ENCODE data around the gene ZBTB24. TPM values are rescaled to one million over a fixed set of nuclear protein-coding genes. Genes with fewer than 3 reads are reported as not detected.

Gene ZBTB24
- total and polyA plus RNA-seq, 2 of the 13 experiments (the other 11 are each of a cell fraction or from before 2014, with no cell fraction given): 1.5 to 6.2 TPM

DNA sequence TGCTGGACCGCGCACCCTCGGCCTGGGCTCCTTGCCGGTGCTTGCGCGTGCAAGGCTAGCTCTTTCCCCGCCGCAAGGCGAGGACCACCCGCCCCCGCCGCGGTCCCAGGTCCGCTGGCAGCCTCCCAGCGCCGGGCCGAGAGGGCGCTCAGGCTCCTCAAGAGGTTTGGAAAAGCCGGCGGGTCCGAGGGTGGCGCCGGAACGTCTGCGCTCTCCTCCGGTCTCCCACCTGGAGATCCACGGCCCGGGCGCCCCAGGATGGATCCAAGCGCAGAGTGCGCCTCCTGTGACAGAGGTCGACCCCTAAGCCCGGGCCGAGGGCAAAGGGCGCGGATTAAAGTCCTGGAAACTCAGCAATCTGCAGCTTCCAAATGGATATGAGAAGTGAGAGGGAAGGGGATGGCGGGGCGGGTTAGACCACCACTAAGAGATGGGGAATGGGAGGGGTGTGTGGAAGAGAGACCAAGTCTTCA is 26.9 kb downstream of the ZBTB24 start (continued):
- TF ChIP-seq, protein P1, sequence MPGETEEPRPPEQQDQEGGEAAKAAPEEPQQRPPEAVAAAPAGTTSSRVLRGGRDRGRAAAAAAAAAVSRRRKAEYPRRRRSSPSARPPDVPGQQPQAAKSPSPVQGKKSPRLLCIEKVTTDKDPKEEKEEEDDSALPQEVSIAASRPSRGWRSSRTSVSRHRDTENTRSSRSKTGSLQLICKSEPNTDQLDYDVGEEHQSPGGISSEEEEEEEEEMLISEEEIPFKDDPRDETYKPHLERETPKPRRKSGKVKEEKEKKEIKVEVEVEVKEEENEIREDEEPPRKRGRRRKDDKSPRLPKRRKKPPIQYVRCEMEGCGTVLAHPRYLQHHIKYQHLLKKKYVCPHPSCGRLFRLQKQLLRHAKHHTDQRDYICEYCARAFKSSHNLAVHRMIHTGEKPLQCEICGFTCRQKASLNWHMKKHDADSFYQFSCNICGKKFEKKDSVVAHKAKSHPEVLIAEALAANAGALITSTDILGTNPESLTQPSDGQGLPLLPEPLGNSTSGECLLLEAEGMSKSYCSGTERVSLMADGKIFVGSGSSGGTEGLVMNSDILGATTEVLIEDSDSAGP (CRISPR knock-in tag; IDR thresholded peaks at IDR 0.05; ENCODE audit: borderline replicate concordance): 0 out of 2 replicates have a peak, but pooled peaks have one; percentile 48
- TF ChIP-seq YEATS2 (CRISPR knock-in tag; IDR thresholded peaks at IDR 0.05; ENCODE audit: borderline replicate concordance) (0 out of 2 replicates have a peak, but pooled peaks have one; percentile 3), IRX3 (CRISPR knock-in tag; IDR thresholded peaks at IDR 0.05; ENCODE audit: borderline replicate concordance, low read depth) (no peak), SRSF4 (IDR thresholded peaks at IDR 0.05; ENCODE audit: low read depth, low read length, poor library complexity, severe bottlenecking) (no peak), ZSCAN29 (CRISPR knock-in tag; conservative IDR thresholded peaks at IDR 0.05) (no peak), KDM4B (CRISPR knock-in tag; IDR thresholded peaks at IDR 0.05) (no peak), FOXP1 (IDR thresholded peaks at IDR 0.05) (no peak), FOXP1 (CRISPR knock-in tag; IDR thresholded peaks at IDR 0.05) (no peak), ZNF329 (CRISPR knock-in tag; IDR thresholded peaks at IDR 0.05; ENCODE audit: low read depth) (no peak), RARG (CRISPR knock-in tag; IDR thresholded peaks at IDR 0.05; ENCODE audit: low read depth) (no peak), SMARCE1 (IDR thresholded peaks at IDR 0.05; ENCODE audit: borderline replicate concordance) (no peak), ZFP36L1 (CRISPR knock-in tag; IDR thresholded peaks at IDR 0.05) (no peak), HOXA5 (CRISPR knock-in tag; IDR thresholded peaks at IDR 0.05) (no peak), NBN (conservative IDR thresholded peaks at IDR 0.05) (no peak), HOXA7 (CRISPR knock-in tag; IDR thresholded peaks at IDR 0.05) (no peak)
- TF ChIP-seq, protein P2, sequence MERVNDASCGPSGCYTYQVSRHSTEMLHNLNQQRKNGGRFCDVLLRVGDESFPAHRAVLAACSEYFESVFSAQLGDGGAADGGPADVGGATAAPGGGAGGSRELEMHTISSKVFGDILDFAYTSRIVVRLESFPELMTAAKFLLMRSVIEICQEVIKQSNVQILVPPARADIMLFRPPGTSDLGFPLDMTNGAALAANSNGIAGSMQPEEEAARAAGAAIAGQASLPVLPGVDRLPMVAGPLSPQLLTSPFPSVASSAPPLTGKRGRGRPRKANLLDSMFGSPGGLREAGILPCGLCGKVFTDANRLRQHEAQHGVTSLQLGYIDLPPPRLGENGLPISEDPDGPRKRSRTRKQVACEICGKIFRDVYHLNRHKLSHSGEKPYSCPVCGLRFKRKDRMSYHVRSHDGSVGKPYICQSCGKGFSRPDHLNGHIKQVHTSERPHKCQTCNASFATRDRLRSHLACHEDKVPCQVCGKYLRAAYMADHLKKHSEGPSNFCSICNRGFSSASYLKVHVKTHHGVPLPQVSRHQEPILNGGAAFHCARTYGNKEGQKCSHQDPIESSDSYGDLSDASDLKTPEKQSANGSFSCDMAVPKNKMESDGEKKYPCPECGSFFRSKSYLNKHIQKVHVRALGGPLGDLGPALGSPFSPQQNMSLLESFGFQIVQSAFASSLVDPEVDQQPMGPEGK (CRISPR knock-in tag; IDR thresholded peaks at IDR 0.05): 0 out of 2 replicates have a peak, but pooled peaks have one; percentile 1
- TF ChIP-seq, protein P3, sequence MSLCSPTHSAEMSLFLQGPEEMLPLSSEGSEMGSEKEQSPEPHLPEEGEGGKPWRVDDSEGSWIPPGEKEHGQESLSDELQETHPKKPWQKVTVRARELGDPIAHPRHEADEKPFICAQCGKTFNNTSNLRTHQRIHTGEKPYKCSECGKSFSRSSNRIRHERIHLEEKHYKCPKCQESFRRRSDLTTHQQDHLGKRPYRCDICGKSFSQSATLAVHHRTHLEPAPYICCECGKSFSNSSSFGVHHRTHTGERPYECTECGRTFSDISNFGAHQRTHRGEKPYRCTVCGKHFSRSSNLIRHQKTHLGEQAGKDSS (CRISPR knock-in tag; IDR thresholded peaks at IDR 0.05; ENCODE audit: borderline replicate concordance, low read depth): no peak
- TF ChIP-seq, protein P4, sequence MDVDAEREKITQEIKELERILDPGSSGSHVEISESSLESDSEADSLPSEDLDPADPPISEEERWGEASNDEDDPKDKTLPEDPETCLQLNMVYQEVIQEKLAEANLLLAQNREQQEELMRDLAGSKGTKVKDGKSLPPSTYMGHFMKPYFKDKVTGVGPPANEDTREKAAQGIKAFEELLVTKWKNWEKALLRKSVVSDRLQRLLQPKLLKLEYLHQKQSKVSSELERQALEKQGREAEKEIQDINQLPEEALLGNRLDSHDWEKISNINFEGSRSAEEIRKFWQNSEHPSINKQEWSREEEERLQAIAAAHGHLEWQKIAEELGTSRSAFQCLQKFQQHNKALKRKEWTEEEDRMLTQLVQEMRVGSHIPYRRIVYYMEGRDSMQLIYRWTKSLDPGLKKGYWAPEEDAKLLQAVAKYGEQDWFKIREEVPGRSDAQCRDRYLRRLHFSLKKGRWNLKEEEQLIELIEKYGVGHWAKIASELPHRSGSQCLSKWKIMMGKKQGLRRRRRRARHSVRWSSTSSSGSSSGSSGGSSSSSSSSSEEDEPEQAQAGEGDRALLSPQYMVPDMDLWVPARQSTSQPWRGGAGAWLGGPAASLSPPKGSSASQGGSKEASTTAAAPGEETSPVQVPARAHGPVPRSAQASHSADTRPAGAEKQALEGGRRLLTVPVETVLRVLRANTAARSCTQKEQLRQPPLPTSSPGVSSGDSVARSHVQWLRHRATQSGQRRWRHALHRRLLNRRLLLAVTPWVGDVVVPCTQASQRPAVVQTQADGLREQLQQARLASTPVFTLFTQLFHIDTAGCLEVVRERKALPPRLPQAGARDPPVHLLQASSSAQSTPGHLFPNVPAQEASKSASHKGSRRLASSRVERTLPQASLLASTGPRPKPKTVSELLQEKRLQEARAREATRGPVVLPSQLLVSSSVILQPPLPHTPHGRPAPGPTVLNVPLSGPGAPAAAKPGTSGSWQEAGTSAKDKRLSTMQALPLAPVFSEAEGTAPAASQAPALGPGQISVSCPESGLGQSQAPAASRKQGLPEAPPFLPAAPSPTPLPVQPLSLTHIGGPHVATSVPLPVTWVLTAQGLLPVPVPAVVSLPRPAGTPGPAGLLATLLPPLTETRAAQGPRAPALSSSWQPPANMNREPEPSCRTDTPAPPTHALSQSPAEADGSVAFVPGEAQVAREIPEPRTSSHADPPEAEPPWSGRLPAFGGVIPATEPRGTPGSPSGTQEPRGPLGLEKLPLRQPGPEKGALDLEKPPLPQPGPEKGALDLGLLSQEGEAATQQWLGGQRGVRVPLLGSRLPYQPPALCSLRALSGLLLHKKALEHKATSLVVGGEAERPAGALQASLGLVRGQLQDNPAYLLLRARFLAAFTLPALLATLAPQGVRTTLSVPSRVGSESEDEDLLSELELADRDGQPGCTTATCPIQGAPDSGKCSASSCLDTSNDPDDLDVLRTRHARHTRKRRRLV (CRISPR knock-in tag; IDR thresholded peaks at IDR 0.05): no peak
- TF ChIP-seq, protein P5, sequence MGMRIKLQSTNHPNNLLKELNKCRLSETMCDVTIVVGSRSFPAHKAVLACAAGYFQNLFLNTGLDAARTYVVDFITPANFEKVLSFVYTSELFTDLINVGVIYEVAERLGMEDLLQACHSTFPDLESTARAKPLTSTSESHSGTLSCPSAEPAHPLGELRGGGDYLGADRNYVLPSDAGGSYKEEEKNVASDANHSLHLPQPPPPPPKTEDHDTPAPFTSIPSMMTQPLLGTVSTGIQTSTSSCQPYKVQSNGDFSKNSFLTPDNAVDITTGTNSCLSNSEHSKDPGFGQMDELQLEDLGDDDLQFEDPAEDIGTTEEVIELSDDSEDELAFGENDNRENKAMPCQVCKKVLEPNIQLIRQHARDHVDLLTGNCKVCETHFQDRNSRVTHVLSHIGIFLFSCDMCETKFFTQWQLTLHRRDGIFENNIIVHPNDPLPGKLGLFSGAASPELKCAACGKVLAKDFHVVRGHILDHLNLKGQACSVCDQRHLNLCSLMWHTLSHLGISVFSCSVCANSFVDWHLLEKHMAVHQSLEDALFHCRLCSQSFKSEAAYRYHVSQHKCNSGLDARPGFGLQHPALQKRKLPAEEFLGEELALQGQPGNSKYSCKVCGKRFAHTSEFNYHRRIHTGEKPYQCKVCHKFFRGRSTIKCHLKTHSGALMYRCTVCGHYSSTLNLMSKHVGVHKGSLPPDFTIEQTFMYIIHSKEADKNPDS (CRISPR knock-in tag; IDR thresholded peaks at IDR 0.05): no peak
